HepG2 (cell line): ENCODE data around the gene ICE2.

Source experiments
- SRF ChIP-seq: IDR thresholded peaks from 2 replicates; pipeline ENCODE4 v1.6.1; 2011; ENCODE audit warnings: mild to moderate bottlenecking, low read depth, low read length, moderate library complexity
- TF ChIP-seq, protein P1 (sequence below), 2 experiments: sonication (generic) in 1 of 2; formaldehyde crosslinking in 1 of 2; IDR thresholded peaks; 2 replicates each; pipeline versions ENCODE4 v1.5.1 to v1.6.1; 2011 to 2020; ENCODE audit warnings: borderline replicate concordance in 1 of 2, low read depth in 1 of 2, low read length in 1 of 2, mild to moderate bottlenecking in 1 of 2, missing genetic modification reagents in 1 of 2, moderate library complexity in 1 of 2

- no peak for TF ChIP-seq SRF
- TF ChIP-seq, protein P1, sequence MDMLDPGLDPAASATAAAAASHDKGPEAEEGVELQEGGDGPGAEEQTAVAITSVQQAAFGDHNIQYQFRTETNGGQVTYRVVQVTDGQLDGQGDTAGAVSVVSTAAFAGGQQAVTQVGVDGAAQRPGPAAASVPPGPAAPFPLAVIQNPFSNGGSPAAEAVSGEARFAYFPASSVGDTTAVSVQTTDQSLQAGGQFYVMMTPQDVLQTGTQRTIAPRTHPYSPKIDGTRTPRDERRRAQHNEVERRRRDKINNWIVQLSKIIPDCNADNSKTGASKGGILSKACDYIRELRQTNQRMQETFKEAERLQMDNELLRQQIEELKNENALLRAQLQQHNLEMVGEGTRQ (IDR thresholded peaks at IDR 0.05; ENCODE audit: low read depth, low read length), result no peak
- TF ChIP-seq, protein P1 (CRISPR knock-in tag; IDR thresholded peaks at IDR 0.05; ENCODE audit: borderline replicate concordance), result no peak
Measured at GRCh38 chr15:60520013-60520824, 41.3 kb upstream of the ICE2 start.
